HL-60 (cell line): ENCODE results near the gene BLID.

Experiments
- DNase-seq, 2 experiments: peaks; one replicate each; pipeline ENCODE4 v3.0.0-alpha.2; 2010 to 2020; ENCODE audit warnings: low read depth in 1 of 2, low spot score in 1 of 2
- H3K27ac ChIP-seq: fragments of 250-450 bp; sonication (Bioruptor Pico); replicated peaks from 2 replicates; pipeline ENCODE4 v1.5.1; 2020; ENCODE audit warnings: mild to moderate bottlenecking, moderate library complexity
- H3K27me3 ChIP-seq: fragments of 250-450 bp; sonication (Bioruptor Pico); 2 replicates; pipeline ENCODE4 v1.5.1; 2021; ENCODE audit warnings: mild to moderate bottlenecking, moderate library complexity; ENCODE audit not compliant: insufficient read depth, poor library complexity, severe bottlenecking
- H3K4me3 ChIP-seq: replicated peaks from 2 replicates; pipeline ENCODE4 v1.5.1; 2011; ENCODE audit warnings: mild to moderate bottlenecking, control low read depth, low read length; ENCODE audit not compliant: insufficient read depth
- CTCF ChIP-seq: IDR thresholded peaks from one replicate; pipeline ENCODE4 v1.5.1; 2011; ENCODE audit warnings: low read length, control low read depth, inconsistent platforms; ENCODE audit not compliant: insufficient read depth
- GABPA ChIP-seq: IDR thresholded peaks from 2 replicates; pipeline ENCODE4 v1.6.1; 2012; ENCODE audit warnings: low read depth
- POLR2AphosphoS5 ChIP-seq: IDR thresholded peaks from 2 replicates; pipeline ENCODE4 v1.6.1; 2012; ENCODE audit warnings: low read depth
- REST ChIP-seq: IDR thresholded peaks from 2 replicates; pipeline ENCODE4 v1.6.1; 2012; ENCODE audit warnings: low read depth; ENCODE audit not compliant: insufficient replicate concordance
- SPI1 ChIP-seq: IDR thresholded peaks from 2 replicates; pipeline ENCODE4 v1.6.1; 2012; ENCODE audit warnings: low read depth, mild to moderate bottlenecking, borderline replicate concordance

The BLID gene

GRCh38 chr11:122089111-122089510 is 26.9 kb downstream of the BLID start:
- no peak for DNase-seq
- Histone ChIP-seq H3K27ac (no peak overlapping the region), H3K27me3 (peaks cover 4% of the 10 kb centered on the region), H3K4me3 (no peak overlapping the region)
- TF ChIP-seq SPI1 (no peak), REST (no peak), GABPA (no peak), CTCF (no peak), POLR2AphosphoS5 (no peak)

- Histone ChIP-seq H3K27ac (no peak overlapping the region), H3K4me3 (no peak overlapping the region), H3K27me3 (peaks cover 2% of the 10 kb centered on the region)
- TF ChIP-seq CTCF (no peak), GABPA (no peak), REST (no peak), SPI1 (no peak), POLR2AphosphoS5 (no peak)
- no peak for DNase-seq
Measured at GRCh38 chr11:122085712-122086111, 30.3 kb downstream of the BLID start.

- no peak overlapping the region for H3K4me3 ChIP-seq
- no peak for DNase-seq
- no peak overlapping the region for H3K27ac ChIP-seq
Measured at GRCh38 chr11:122085264-122085663, 30.8 kb downstream of the BLID start.

More at GRCh38 chr11:122085264-122085663, 30.8 kb downstream of the BLID start:
- no peak for TF ChIP-seq REST
- no peak for TF ChIP-seq SPI1
- TF ChIP-seq GABPA: no peak
- no peak for TF ChIP-seq POLR2AphosphoS5
- no peak for TF ChIP-seq CTCF
- H3K27me3 ChIP-seq: peaks cover 2% of the 10 kb centered on the region
